Osteocyte (in vitro differentiated cells): Measurements from ENCODE around the gene PITPNM3. TPM values are rescaled to one million over a fixed set of nuclear protein-coding genes. Genes with fewer than 3 reads are reported as not detected.

ENCODE experiments used
- DNase-seq: peaks from one replicate; pipeline ENCODE4 v3.0.0; 2021; ENCODE audit warnings: mixed read lengths; ENCODE audit not compliant: unreplicated experiment; ENCODE audit errors: extremely low spot score
- H3K27ac Mint-ChIP-seq: one replicate; pipeline ENCODE4 v1.8.0; 2021; ENCODE audit warnings: mild to moderate bottlenecking, mixed read lengths; ENCODE audit not compliant: unreplicated experiment
- H3K27me3 Mint-ChIP-seq: one replicate; pipeline ENCODE4 v1.8.0; 2021; ENCODE audit warnings: mixed read lengths; ENCODE audit not compliant: unreplicated experiment
- H3K36me3 Mint-ChIP-seq: one replicate; pipeline ENCODE4 v1.8.0; 2021; ENCODE audit warnings: mixed read lengths; ENCODE audit not compliant: unreplicated experiment
- H3K4me1 Mint-ChIP-seq: one replicate; pipeline ENCODE4 v1.8.0; 2021; ENCODE audit warnings: mixed read lengths; ENCODE audit not compliant: unreplicated experiment
- H3K4me3 Mint-ChIP-seq: one replicate; pipeline ENCODE4 v1.8.0; 2021; ENCODE audit warnings: mild to moderate bottlenecking, moderate library complexity, mixed read lengths; ENCODE audit not compliant: unreplicated experiment
- H3K9me3 Mint-ChIP-seq: one replicate; pipeline ENCODE4 v1.8.0; 2021; ENCODE audit warnings: mixed read lengths; ENCODE audit not compliant: unreplicated experiment
- CTCF ChIP-seq: fragments of 200-600 bp; sonication (generic); IDR thresholded peaks from 2 replicates; pipeline ENCODE4 v1.5.0; 2021; ENCODE audit warnings: antibody characterized with exemption, mild to moderate bottlenecking, moderate library complexity
- total RNA-seq: library from RNA; stranded (reverse); gene quantifications from 2 replicates; pipeline ENCODE4 v1.2.1, GENCODE V29; 2021

PITPNM3 gene
- total RNA-seq, 1 donor from 2014 or later: 0.94 TPM

- Mint-ChIP-seq H3K4me3 (no peak overlapping the region), H3K36me3 (peaks cover 64% of the 10 kb centered on the region), H3K4me1 (peaks cover 7% of the 10 kb centered on the region), H3K27me3 (no peaks in the 10 kb centered on the region), H3K27ac (no peak overlapping the region), H3K9me3 (peaks cover 22% of the 10 kb centered on the region)
- DNase-seq: no peak
- no peak for TF ChIP-seq CTCF
These were observed 24.3 kb upstream of the PITPNM3 start for GRCh38 chr17:6580625-6581024.

- DNase-seq: no peak
- Mint-ChIP-seq H3K4me3 (no peak overlapping the region), H3K9me3 (peaks cover 12% of the 10 kb centered on the region), H3K4me1 (peaks cover 13% of the 10 kb centered on the region), H3K27me3 (no peaks in the 10 kb centered on the region), H3K36me3 (peaks cover 43% of the 10 kb centered on the region), H3K27ac (no peak overlapping the region)
- no peak for TF ChIP-seq CTCF
These were observed 22.1 kb upstream of the PITPNM3 start for GRCh38 chr17:6578491-6578890.

GRCh38 chr17:6577686-6578263 is 21.4 kb upstream of the PITPNM3 start:
- Mint-ChIP-seq H3K9me3 (peaks cover 5% of the 10 kb centered on the region), H3K4me3 (no peak overlapping the region)

GRCh38 chr17:6576038-6576785 is 19.9 kb upstream of the PITPNM3 start:
- Mint-ChIP-seq H3K36me3 (peaks cover 25% of the 10 kb centered on the region), H3K27me3 (no peaks in the 10 kb centered on the region), H3K9me3 (no peaks in the 10 kb centered on the region), H3K27ac (no peak overlapping the region), H3K4me1 (peaks cover 13% of the 10 kb centered on the region), H3K4me3 (no peak overlapping the region)
- no peak for DNase-seq
- no peak for TF ChIP-seq CTCF

More at GRCh38 chr17:6577686-6578263, 21.4 kb upstream of the PITPNM3 start:
- peaks cover 13% of the 10 kb centered on the region for H3K4me1 Mint-ChIP-seq
- no peaks in the 10 kb centered on the region for H3K27me3 Mint-ChIP-seq
- DNase-seq: no peak
- no peak overlapping the region for H3K27ac Mint-ChIP-seq
- H3K36me3 Mint-ChIP-seq: peaks cover 36% of the 10 kb centered on the region
- no peak for TF ChIP-seq CTCF

GRCh38 chr17:6575596-6575988 is 19.2 kb upstream of the PITPNM3 start:
- Mint-ChIP-seq H3K9me3 (no peaks in the 10 kb centered on the region), H3K27me3 (no peaks in the 10 kb centered on the region), H3K36me3 (peaks cover 23% of the 10 kb centered on the region), H3K4me3 (no peak overlapping the region), H3K27ac (no peak overlapping the region), H3K4me1 (peaks cover 13% of the 10 kb centered on the region)
- no peak for DNase-seq
- no peak for TF ChIP-seq CTCF
